ENCODE data around the gene SPATA24.

- TF ChIP-seq ZC3H10 (CRISPR knock-in tag; IDR thresholded peaks at IDR 0.05) (no peak), PPARA (CRISPR knock-in tag; IDR thresholded peaks at IDR 0.05; ENCODE audit: borderline replicate concordance) (no peak), ZFP30 (CRISPR knock-in tag; IDR thresholded peaks at IDR 0.05) (no peak)
These were observed 13.9 kb downstream of the SPATA24 start, which contains the start of gene MZB1 for GRCh38 chr5:139389701-139390638.

All from SK-N-SH treated with all-trans-retinoic acid at 6 μM for 48 hours (cell line).